Measurements from ENCODE around the gene DOCK6. TPM values are rescaled to one million over a fixed set of nuclear protein-coding genes. Genes with fewer than 3 reads are reported as not detected.

DOCK6 gene
- total and polyA plus RNA-seq, 10 of the 15 experiments (the other 5 are each of a cell fraction or from before 2014, with no cell fraction given): 0.76 to 24.8 (median 4.7) TPM

DNA sequence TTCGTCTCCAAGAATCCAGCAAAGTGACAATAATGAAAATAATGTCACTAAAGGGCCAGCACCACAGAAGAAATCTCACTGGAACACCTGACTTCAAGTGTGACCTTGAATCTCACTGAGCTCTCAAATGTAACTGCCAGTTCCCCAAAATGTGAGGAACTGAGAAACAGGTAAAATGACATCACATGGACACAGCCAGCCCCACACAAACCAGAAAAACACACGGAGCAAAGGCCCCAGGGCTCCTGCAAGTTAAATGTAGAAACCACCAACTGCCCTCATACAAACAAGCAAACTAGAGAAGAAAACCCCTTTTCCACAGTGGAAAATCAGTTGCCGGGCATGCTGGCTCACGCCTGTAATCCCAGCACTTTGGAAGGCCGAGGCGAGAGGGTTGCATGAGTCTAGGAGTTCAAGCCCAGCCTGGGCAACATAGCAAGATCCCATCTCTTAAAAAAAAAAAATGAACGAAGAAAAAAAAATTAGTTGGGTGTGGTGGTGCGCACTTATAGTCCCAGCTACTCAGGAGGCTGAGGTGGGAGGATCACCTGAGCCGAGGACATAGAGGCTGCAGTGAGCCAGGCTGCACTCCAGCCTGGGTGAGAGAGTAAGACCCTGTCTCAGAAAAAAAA, 56.3 kb downstream of the DOCK6 start (continued):
- TF ChIP-seq, protein P1, sequence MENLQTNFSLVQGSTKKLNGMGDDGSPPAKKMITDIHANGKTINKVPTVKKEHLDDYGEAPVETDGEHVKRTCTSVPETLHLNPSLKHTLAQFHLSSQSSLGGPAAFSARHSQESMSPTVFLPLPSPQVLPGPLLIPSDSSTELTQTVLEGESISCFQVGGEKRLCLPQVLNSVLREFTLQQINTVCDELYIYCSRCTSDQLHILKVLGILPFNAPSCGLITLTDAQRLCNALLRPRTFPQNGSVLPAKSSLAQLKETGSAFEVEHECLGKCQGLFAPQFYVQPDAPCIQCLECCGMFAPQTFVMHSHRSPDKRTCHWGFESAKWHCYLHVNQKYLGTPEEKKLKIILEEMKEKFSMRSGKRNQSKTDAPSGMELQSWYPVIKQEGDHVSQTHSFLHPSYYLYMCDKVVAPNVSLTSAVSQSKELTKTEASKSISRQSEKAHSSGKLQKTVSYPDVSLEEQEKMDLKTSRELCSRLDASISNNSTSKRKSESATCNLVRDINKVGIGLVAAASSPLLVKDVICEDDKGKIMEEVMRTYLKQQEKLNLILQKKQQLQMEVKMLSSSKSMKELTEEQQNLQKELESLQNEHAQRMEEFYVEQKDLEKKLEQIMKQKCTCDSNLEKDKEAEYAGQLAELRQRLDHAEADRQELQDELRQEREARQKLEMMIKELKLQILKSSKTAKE (IDR thresholded peaks at IDR 0.05; ENCODE audit: low read depth, poor library complexity, severe bottlenecking): no peak
- TF ChIP-seq, protein P2, sequence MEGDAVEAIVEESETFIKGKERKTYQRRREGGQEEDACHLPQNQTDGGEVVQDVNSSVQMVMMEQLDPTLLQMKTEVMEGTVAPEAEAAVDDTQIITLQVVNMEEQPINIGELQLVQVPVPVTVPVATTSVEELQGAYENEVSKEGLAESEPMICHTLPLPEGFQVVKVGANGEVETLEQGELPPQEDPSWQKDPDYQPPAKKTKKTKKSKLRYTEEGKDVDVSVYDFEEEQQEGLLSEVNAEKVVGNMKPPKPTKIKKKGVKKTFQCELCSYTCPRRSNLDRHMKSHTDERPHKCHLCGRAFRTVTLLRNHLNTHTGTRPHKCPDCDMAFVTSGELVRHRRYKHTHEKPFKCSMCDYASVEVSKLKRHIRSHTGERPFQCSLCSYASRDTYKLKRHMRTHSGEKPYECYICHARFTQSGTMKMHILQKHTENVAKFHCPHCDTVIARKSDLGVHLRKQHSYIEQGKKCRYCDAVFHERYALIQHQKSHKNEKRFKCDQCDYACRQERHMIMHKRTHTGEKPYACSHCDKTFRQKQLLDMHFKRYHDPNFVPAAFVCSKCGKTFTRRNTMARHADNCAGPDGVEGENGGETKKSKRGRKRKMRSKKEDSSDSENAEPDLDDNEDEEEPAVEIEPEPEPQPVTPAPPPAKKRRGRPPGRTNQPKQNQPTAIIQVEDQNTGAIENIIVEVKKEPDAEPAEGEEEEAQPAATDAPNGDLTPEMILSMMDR (IDR thresholded peaks at IDR 0.05 in 2 of 3, conservative IDR thresholded peaks at IDR 0.05 in 1 of 3; ENCODE audit: control insufficient read depth in 2 of 3, extremely low read depth in 1 of 3, insufficient read depth in 1 of 3, low read depth in 3 of 3, low read length in 3 of 3): no peak
- TF ChIP-seq, protein P3, sequence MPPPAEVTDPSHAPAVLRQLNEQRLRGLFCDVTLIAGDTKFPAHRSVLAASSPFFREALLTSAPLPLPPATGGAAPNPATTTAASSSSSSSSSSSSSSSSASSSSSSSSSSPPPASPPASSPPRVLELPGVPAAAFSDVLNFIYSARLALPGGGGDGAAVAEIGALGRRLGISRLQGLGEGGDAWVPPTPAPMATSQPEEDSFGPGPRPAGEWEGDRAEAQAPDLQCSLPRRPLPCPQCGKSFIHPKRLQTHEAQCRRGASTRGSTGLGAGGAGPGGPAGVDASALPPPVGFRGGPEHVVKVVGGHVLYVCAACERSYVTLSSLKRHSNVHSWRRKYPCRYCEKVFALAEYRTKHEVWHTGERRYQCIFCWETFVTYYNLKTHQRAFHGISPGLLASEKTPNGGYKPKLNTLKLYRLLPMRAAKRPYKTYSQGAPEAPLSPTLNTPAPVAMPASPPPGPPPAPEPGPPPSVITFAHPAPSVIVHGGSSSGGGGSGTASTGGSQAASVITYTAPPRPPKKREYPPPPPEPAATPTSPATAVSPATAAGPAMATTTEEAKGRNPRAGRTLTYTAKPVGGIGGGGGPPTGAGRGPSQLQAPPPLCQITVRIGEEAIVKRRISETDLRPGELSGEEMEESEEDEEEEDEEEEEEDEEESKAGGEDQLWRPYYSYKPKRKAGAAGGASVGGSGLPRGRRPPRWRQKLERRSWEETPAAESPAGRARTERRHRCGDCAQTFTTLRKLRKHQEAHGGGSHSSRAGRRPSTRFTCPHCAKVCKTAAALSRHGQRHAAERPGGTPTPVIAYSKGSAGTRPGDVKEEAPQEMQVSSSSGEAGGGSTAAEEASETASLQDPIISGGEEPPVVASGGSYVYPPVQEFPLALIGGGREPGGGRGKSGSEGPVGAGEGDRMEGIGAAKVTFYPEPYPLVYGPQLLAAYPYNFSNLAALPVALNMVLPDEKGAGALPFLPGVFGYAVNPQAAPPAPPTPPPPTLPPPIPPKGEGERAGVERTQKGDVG (CRISPR knock-in tag; IDR thresholded peaks at IDR 0.05): no peak
- TF ChIP-seq, protein P4, sequence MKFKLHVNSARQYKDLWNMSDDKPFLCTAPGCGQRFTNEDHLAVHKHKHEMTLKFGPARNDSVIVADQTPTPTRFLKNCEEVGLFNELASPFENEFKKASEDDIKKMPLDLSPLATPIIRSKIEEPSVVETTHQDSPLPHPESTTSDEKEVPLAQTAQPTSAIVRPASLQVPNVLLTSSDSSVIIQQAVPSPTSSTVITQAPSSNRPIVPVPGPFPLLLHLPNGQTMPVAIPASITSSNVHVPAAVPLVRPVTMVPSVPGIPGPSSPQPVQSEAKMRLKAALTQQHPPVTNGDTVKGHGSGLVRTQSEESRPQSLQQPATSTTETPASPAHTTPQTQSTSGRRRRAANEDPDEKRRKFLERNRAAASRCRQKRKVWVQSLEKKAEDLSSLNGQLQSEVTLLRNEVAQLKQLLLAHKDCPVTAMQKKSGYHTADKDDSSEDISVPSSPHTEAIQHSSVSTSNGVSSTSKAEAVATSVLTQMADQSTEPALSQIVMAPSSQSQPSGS (IDR thresholded peaks at IDR 0.05; ENCODE audit: low read length): no peak; the same call in 1 of the 2 replicates
- no peak for TF ChIP-seq SREBF2 (IDR thresholded peaks at IDR 0.05; ENCODE audit: low read length)
- TF ChIP-seq NR2C1 (IDR thresholded peaks at IDR 0.05): no peak
- TF ChIP-seq NFYB (IDR thresholded peaks at IDR 0.05; ENCODE audit: insufficient read depth, low read depth, low read length): no peak
- no peak for TF ChIP-seq HDGF (IDR thresholded peaks at IDR 0.05)
- no peak for TF ChIP-seq FOXK2 (IDR thresholded peaks at IDR 0.05)
- TF ChIP-seq EZH2 (IDR thresholded peaks at IDR 0.05; ENCODE audit: borderline replicate concordance, control insufficient read depth, low read depth, low read length): no peak
- TF ChIP-seq BRCA1 (IDR thresholded peaks at IDR 0.05; ENCODE audit: low read depth, low read length): no peak
- TF ChIP-seq BCL11A (IDR thresholded peaks at IDR 0.05; ENCODE audit: low read depth, low read length): peak; percentile 83
- TF ChIP-seq RUNX3 (IDR thresholded peaks at IDR 0.05; ENCODE audit: low read length): peak; percentile 87
- no peak for TF ChIP-seq ZNF274 (IDR thresholded peaks at IDR 0.05; ENCODE audit: insufficient read depth, insufficient read length)
- peak; percentile 24 for TF ChIP-seq SP1 (IDR thresholded peaks at IDR 0.05; ENCODE audit: low read depth, low read length)
- TF ChIP-seq, protein P5, sequence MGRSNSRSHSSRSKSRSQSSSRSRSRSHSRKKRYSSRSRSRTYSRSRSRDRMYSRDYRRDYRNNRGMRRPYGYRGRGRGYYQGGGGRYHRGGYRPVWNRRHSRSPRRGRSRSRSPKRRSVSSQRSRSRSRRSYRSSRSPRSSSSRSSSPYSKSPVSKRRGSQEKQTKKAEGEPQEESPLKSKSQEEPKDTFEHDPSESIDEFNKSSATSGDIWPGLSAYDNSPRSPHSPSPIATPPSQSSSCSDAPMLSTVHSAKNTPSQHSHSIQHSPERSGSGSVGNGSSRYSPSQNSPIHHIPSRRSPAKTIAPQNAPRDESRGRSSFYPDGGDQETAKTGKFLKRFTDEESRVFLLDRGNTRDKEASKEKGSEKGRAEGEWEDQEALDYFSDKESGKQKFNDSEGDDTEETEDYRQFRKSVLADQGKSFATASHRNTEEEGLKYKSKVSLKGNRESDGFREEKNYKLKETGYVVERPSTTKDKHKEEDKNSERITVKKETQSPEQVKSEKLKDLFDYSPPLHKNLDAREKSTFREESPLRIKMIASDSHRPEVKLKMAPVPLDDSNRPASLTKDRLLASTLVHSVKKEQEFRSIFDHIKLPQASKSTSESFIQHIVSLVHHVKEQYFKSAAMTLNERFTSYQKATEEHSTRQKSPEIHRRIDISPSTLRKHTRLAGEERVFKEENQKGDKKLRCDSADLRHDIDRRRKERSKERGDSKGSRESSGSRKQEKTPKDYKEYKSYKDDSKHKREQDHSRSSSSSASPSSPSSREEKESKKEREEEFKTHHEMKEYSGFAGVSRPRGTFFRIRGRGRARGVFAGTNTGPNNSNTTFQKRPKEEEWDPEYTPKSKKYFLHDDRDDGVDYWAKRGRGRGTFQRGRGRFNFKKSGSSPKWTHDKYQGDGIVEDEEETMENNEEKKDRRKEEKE (IDR thresholded peaks at IDR 0.05): no peak
- TF ChIP-seq ZNF622 (IDR thresholded peaks at IDR 0.05): no peak
- no peak for TF ChIP-seq CBX3 (IDR thresholded peaks at IDR 0.05; ENCODE audit: borderline replicate concordance, low read depth)
- TF ChIP-seq TARDBP (IDR thresholded peaks at IDR 0.05; ENCODE audit: borderline replicate concordance): 0 out of 2 replicates have a peak, but pooled peaks have one; percentile 38
